ENCODE measurements around the gene SLC35B2.
A peak's percentile ranks its signal among the peaks of the same experiment; 100 is the strongest.

The SLC35B2 gene

DNA sequence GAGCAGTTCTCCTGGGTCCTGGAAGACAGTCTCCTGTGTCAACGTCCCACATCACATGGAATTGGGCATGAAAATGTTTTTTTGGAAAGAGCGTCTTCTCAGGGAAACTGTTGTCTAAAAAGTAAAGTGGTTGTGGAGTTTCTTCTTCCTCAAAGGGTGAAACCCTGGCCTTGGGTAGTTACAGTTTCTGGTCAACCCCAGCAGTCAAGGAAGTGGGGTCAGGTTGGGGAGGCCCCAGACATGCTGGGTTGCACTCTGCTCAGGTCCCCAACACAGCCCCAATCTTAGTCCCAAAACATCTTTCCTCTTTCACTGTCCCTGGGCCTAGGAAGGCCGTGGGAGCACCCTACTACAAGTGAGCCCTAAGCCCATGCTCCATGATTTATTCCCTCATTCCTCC, 9.0 kb upstream of the SLC35B2 start:
- DNase-seq: no peak

DNA sequence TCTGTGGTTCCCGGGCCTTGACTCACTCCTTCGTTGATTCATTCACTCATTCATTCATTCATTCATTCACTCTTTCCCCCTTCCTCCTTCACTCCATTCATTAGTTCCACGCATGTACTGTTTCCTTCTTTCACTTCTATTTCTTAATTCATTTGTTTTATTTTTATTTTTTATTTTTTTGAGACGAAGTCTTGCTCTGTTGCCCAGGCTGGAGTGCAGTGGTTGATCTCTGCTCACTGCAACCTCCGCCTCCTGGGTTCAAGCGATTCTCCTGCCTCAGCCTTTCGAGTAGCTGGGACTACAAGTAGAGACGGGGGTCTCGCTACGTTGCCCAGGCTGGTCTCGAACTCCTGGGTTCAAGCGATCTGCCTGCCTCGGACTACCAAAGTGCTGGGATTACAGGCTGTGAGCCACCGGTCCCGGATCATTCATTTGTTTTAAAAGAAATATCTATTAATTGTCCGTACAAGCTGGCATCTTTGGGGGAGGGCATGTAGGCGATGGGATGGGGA, 8.4 kb upstream of the SLC35B2 start:
- no peak for DNase-seq

DNA sequence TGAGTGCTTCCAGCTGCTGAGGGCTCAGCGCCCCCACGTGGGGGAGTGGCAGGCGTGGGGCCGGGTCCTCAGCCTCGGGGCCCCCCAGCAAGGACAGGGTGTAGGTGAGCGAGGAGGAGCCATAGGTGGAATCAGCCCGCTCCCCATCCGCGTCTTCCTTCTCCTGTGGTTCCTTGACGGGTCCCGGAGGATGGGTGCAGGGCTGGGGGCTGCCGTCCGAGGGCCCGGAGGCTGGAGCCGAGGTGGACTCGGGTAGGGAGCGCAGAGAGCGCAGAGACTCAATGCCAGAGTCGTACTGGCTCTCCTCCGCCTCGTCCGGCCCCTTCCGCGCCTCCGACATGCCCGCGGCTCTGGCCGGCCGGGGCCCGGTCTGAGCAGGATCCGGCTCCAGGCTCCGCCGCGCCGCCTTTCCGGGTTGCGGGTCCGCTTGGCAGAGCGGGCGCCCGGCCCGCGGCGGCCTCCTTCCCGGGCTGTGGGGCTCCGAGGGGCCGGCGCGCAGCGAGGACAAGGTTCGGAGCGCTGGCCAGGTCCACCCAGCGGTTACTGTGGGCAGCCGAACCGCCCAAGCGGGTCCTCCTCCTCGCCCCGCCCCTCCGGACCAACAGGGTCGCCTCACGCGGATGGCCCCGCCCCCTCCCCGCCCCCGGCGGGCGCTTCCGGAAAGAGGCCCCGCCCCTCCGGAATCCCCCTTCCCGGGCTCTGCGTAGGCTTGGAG, 7.8 kb upstream of the SLC35B2 start, which contains the start of gene NFKBIE:
TSS of gene NFKBIE (minus strand) at position 545 of the 715 bp plus-strand sequence. CDS start at position 340, 205 bp downstream.
- DNase-seq: peak; percentile 47 to 95

- no peak for DNase-seq
These were observed 7.1 kb upstream of the SLC35B2 start for GRCh38 chr6:44264154-44265006.

GRCh38 chr6:44263354-44264100, 6.2 kb upstream of the SLC35B2 start:
- DNase-seq: no peak

DNA sequence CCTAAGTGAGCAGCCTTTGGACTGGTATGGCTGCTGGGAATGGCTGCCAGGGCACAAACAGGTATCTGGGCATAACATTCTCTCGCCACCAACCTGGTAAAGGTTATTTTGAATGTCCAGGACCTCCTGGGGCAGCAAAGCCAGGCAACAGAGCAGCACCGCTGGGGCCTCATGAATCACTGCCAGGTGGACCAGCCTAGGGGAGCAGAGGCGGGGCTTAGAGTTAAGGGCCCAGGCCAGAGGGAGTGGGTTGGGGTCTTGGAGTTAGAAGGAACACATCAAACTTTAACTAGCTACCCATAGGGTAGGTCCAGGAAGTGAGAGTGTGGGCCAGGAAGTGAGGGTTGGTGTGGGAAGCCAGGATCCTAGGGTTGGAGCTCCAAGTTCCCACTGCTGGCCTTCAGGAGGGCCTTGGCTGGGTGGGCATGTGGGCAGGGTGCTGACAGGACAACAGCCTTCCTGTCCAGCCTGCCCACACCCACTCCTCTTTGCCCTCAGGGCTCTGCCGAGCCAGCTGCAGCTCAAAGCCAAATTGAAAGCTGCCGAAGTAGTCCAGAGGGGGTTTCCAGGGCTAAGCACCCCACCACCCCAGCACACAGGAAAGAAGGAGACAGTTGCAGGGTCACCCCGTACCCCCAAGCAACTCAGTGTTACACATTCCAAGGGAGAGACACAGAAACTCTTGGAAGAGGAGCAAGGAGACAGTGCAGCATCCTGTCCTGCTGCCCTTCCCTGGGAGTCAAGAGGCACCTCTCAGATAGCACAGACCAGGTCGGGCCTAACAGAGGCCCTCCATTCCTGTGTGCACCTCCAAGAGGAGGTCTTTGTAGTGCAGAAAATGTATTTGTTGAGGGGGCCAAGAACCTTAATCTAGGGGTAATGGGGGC, 5.4 kb upstream of the SLC35B2 start:
- DNase-seq: no peak

- DNase-seq: no peak
These were observed 4.3 kb upstream of the SLC35B2 start for GRCh38 chr6:44261581-44261980.

DNA sequence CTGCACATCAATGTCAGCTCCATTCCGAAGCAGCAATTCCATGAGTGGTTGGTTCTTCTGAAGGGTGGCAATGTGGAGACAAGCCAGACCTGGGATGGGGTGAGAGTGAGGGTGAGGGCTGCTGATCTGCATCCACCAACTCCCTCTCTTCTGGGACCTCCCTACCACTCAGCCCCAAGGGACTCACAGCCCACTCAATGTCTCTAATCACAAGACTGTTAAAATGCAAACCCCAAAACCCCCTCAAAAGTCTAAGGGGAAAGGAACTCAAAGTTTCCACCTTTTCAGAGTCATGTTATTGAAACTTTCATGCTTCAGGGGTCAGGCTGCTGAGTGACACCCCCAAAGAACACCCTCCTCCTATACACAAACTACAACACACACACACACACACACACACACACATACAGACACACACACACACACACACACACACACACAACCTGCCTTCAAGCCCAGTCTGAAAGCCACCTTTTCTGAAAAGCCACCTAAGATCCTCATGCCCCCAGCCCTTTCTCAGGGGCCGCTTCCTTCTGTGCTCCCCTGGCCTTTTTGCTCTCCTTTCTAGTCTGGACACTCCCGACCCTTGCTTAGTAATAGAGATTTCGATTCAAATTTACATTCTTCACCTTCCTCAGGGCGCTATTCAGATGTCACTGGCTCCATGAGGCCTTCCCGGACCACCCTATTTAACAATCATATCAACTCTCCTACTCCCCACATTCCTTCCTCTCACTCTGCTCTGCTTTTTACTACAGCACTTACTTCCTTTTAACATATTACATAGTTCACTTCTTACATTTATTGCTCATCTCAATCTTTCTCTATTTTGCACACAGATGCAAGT, 3.3 kb upstream of the SLC35B2 start:
- no peak for DNase-seq

GRCh38 chr6:44260011-44260410, 2.7 kb upstream of the SLC35B2 start:
- no peak for DNase-seq

GRCh38 chr6:44258921-44259320, 1.6 kb upstream of the SLC35B2 start:
- DNase-seq: no peak

GRCh38 chr6:44258325-44258863, 1.1 kb upstream of the SLC35B2 start:
- DNase-seq: no peak

DNA sequence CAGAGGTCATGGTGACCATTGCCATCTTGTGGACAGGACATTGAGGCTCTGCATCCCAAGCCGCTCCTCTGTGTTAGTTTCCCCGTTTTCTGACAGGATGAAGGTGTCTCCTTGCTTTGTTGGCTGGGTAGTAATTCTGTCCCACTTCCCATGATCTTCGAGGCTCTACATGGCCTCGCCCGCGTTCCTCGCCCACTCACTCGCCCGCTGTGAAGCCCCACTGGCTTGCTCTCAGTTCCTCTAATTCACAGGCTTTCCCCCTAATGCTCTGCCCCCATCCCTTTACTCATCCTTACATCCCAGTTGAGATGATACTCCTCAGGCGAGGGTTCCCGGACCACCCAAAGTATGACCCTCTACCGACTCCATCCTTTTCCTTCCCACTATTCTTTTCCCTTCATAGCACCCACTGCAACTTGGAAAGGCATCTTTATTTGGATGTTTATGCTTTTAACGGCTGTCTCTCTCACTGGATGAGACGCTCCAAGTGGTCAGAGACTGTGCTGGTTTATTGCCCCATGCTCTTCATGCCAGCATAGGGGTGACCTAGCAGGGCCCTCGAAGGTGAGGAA, 511 bp upstream of the SLC35B2 start:
- DNase-seq: no peak

- no peak for DNase-seq
These were observed 628 bp downstream of the SLC35B2 start for GRCh38 chr6:44256775-44257024.

DNA sequence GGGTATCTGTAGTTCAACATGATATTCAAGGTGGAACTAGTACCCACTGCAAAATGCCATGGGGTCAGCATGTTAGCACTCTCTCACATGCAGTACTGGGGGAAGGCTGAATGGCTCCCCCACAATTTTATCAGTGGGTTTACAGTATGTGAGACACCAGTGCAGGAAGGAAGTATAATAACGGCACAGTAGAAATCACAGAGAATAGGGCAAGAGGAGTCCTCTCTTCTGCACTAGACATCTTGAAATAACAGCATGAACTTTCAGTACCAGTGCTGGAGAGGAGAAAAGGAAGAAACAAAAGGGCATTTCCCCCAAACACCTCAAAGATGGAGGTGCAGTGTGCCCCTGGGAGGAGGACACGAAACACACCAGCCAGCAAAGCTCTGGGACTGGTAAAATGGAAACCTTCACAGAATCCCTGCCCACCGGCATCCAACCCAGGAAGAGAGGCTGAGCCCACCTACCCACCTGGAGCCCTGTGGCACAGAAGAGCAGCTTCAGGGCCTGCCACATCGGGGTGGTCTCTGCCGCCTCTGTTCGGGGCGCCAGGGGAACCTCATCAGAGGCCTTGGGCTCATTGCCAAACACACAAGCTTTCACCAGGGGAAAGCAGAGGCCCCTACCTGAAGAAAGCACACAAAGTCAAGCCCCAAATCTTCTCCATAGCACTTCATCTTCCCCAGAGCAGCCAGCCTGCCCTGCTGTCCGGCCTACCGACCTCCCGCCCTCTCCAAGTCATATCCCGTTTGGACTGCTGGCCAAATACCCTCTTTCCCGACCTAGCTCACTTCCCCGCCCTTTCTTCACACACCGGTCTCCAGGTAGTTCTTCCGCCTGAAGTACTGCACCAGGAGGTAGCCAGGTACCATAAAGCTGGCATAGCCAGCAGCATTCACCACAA, 1.2 kb downstream of the SLC35B2 start:
- DNase-seq: peak in 1 of 2 experiments; percentile 63

- no peak for DNase-seq
These were observed 2.1 kb downstream of the SLC35B2 start for GRCh38 chr6:44255105-44255808.

DNA sequence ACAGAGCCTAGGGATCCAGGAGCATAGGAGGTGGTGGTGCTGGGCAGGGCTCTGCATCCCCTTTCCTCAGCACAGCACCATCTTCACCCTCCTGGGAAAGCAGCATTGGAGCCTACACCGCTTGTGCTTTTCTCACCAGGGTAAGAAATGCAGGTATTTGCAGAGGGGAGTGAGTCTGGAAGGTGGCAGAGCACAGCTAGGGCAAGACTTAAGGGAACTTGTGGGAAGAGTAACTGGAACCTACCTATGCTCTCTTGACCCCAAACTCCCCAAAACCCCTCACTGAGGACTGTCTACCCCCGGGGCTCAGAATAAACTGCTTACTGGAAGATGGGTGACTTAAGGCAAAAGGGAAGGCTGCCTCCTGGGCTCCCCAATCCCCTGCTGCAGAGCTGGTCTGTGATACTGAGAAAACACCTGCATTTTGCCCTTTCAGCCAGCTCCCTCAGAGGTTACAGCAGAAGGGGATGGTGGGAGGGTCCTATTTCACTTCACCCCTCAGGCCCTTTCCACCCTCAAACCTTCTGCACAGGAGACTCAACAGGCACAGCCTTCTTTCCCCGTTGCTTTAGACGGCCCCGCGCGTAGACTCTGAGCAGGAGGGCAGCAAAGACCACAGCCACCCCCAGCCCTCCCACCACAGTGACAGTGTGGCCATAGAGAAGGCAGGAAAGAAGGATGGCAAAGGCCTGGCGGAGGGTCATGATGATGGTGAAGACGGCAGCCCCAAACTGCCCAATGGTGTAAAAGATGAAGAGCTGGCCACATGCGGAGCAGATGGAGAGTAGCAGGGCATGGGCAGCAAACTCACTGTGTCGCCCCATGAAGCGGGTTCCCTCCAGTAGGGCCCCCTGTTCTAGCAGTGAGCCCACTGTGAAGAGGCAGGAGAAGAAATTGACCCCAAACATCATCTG, 2.9 kb downstream of the SLC35B2 start:
- DNase-seq: no peak

GRCh38 chr6:44253307-44254101, 3.8 kb downstream of the SLC35B2 start:
- peak; percentile 26 to 68 for DNase-seq
